LNCAP (cell line): Measurements from ENCODE around the gene TNP2.

Source experiments
- CTCF ChIP-seq: fragments of 450-650 bp; IDR thresholded peaks from 2 replicates; pipeline ENCODE4 v1.5.1; 2017; ENCODE audit warnings: mild to moderate bottlenecking

TNP2 gene

GRCh38 chr16:11232302-11232851 lies 36.7 kb downstream of the TNP2 start:
- TF ChIP-seq CTCF, result no peak

GRCh38 chr16:11231367-11231970 lies 37.7 kb downstream of the TNP2 start:
- TF ChIP-seq CTCF, result no peak

- no peak for TF ChIP-seq CTCF
Observed at GRCh38 chr16:11229906-11230305, 39.2 kb downstream of the TNP2 start.

- no peak for TF ChIP-seq CTCF
Observed at GRCh38 chr16:11229432-11229831, 39.7 kb downstream of the TNP2 start.

- no peak for TF ChIP-seq CTCF
Observed at GRCh38 chr16:11225677-11226549, 43.2 kb downstream of the TNP2 start.

- TF ChIP-seq CTCF, result no peak
Observed at GRCh38 chr16:11224894-11225676, 44.0 kb downstream of the TNP2 start.
